GDM1 (cell line): ENCODE data around the gene TRIM40.
"Not testable (repeated sequence)": the region's sequence is repeated elsewhere in the genome, so short reads cannot be mapped to it uniquely, and the experiment has no call there.

Source experiments
- DNase-seq: peaks from one replicate; lab custom pipeline; 2025; lab: John Stamatoyannopoulos, UW

Gene TRIM40

GRCh38 chr6:30113003-30113759 lies 22.8 kb upstream of the TRIM40 start, which contains the start of gene TRIM31:
TSS of gene TRIM31 (minus strand) at chr6:30113090. CDS start at chr6:30112805, 285 bp downstream.
- no peak for DNase-seq

- no peak for DNase-seq
Observed at GRCh38 chr6:30113841-30114240, 22.1 kb upstream of the TRIM40 start.

DNA sequence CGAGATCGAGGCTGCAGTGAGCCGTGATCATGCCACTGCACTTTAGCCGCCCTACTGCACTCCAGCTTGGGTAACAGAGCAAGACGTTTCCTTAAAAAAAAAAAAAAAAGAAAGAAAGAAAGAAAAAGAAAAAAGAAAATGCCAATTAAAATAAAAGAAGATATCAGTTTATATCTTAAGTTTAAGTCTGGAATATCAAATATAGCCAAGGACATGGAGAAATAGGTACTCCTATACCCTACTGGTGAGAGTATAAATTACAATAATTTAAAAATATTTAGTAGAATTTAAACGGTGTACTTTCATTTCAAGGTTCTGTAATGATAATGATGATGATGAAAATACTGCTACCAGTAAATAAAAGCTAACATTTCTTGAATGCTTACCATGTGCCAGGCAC lies 19.2 kb upstream of the TRIM40 start:
- no peak for DNase-seq

GRCh38 chr6:30118691-30119090 lies 17.2 kb upstream of the TRIM40 start:
- DNase-seq = not testable (repeated sequence)

DNA sequence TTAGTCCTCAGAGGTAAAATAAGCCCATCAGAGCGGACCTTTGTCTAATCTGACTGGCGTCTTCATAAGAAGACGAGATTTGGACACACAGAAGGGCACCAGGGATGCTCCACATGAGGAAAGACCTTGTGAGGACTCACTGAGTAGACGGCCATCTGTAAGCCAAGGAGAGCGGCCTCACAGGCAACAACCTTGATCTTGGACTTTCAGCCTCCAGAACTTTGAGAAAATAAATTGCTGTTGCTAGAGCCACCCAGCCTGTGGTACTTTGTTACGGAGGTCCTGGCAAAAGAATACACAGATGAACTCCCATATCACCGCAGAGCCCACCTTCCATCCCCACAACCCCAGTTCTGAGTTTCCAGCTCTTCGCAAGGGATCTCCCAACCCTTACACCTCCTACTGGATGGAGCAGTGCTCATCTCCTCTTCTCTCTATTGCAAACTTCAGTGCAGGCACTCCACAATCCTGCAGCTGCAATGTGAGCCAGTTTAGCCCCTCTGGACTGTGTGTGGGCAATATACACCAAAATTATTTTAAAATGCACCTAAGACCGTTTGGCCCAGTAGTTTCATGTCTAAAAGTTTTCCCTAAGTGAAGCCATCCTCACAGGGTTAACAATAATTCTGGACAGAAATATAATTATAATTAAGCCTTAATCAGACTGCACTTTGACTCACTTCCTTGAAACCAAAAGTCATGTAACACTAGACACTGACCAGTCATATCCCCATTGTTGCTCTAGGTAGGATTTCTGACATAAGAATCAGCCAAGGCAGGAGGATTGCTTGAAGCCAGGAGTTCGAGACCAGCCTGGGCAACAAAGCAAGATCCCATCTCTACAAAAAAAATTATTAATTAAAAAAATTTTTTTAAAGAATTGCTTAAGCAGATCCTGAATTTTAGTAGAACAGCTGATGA lies 14.2 kb upstream of the TRIM40 start:
- no peak for DNase-seq

DNA sequence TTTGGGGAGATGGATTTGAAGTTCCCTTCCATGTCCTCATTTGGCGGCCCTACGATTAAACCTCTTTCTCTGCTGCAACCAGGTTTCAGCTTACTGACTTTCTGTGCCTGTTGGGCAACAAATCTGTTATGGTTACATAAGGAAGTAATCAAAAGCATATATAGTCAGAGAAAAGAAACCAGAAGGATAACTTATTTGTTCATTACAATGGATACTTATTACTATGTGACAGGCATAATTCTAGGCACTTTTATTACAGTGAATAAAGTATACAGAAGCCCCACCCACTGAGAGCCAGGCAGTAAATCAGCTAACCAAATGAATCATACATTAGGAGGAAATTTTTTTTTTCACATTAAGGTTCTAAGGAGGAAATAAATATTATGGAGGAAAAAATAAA lies 13.4 kb upstream of the TRIM40 start:
- DNase-seq = no peak

- no peak for DNase-seq
Observed at GRCh38 chr6:30127238-30128093, 8.5 kb upstream of the TRIM40 start.

DNA sequence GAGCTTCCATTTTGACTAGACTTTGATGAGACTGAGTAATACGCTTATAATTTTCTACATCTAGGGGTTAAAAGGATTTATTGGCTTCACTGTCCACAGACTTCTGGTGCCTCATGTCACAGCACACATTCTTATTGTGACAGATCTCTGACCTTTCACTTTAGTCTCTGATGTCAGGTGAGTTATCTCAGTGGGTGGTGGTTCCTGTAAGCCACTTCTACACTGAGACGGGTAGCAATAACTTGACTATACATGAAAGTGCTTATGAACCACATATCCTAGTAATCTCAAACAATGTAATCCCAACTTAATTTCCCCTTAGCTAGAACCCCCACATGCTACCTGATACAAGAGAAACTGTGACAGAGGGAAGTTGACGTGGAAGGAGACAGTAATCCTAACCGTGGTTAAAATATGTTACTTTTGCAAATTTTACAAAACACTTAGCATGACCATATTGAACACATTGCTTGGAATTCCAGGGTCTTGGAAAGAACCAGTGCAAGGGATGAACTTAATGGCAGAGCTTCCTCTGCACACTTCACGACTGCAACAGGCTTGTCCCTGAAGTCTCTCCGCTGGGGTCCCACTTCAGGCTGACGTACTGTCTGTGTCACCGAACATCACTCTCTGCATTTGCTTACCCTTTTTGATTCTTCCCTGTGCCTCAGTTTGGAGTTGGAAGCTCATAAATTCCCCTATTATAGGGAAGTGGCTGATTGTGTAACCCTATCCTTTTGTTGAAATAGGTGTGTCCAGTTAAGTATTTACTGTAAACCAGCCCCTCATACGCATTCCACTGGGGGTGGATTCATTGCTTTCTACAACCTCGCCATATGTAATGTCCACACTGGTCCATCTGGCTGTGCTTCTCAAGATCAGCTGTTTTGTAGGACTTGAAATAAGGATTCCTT lies 6.4 kb upstream of the TRIM40 start:
- no peak for DNase-seq

- DNase-seq = no peak
Observed at GRCh38 chr6:30130179-30130679, 5.7 kb upstream of the TRIM40 start.

GRCh38 chr6:30130887-30131862 lies 4.8 kb upstream of the TRIM40 start:
- peak; percentile 79 for DNase-seq

GRCh38 chr6:30131947-30132497 lies 3.9 kb upstream of the TRIM40 start:
- DNase-seq = no peak

GRCh38 chr6:30135147-30135546 lies 793 bp upstream of the TRIM40 start:
- DNase-seq = no peak

DNA sequence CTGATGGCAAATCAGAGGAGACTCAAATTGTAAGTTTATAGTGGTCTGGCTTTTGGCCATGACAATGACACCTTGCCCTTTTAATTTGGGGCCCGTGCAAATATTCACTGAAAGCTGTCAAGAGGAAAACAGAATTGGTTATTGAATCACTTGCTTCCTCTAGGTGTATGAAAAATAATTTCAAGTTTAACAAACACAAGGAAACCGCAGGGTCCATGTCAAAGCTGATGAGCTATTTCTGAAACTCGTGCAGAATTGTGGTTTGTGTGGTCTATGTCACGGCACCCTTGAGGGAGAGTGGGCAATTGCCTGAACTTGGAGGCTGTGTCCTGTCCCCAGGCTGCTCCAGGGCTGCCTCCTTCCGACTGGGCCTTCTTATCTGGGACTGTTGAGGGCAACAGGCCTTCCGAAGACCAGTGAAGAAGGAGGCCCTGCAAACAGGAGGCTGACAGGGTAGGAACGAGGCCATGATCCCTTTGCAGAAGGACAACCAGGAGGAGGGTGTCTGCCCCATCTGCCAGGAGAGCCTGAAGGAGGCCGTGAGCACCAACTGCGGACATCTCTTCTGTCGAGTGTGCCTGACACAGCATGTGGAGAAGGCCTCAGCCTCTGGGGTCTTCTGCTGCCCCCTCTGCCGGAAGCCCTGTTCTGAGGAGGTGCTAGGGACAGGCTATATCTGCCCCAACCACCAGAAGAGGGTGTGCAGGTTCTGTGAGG lies 788 bp downstream of the TRIM40 start:
- DNase-seq = no peak

- not testable (repeated sequence) for DNase-seq
Observed at GRCh38 chr6:30140240-30140639, 4.3 kb downstream of the TRIM40 start.

- DNase-seq = no peak
Observed at GRCh38 chr6:30142665-30143064, 6.7 kb downstream of the TRIM40 start.

DNA sequence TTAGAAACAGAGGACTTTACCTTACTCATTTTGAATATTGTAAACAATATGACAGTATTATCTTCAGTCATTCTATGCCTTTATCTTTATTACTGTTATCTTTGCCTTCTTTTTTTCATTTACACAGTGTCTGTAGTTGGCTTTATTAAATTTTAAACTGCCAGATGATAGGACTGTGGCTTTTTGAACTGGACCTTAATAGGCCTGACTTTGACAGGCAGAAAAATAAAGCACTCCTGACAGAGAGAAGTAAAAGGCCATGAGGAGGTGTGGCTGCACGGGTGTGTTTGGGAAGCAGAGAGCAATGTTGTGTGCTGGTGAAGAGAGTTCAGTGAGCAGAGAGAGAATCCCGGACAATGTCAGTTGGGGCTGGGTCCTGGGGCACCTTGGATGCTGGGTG lies 7.8 kb downstream of the TRIM40 start:
- DNase-seq = no peak

DNA sequence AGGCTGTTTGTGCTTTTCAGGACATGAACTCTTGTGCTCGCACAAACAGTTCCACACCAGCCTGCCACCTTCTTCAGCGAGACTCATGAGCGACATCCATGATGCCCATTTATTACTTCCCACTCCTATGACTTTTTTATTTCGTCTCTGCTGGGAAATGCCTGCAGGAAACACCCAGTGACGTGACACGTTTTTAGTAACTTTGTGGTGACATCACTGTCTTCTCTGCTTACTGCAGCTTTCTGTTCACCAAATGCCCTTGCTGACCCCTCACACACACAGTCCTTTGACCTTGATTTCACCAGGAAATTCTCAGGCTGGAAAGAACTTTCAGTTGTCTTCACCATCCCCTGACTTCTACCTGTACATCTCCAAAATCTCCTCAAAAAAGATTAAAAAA lies 8.9 kb downstream of the TRIM40 start:
- no peak for DNase-seq

- DNase-seq = no peak
Observed at GRCh38 chr6:30145818-30146217, 9.9 kb downstream of the TRIM40 start.

DNA sequence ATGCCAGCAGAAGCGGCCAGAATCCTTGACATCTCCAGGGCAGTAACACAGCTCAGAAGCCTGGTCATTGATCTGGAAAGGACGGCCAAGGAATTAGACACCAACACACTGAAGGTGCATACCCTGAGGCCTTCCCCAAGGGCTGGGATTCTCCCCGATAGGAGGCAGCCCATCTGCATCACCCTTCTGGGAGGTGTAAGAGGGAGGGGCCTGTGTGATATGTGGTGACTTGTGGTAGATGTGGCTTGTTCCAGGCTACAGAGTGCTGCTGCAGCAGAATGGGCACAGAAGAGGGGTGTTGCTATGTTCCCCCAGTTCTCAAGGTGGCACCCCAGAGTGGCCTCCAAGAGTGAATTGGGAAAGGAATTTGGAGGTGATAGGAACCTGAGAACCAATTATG lies 11.2 kb downstream of the TRIM40 start:
- DNase-seq = no peak
